Panc1 (cell line): ENCODE measurements around the gene MNX1.

Source experiments
- CTCF ChIP-seq: fragments of 450-650 bp; IDR thresholded peaks from 2 replicates; pipeline ENCODE4 v1.5.1; 2017; ENCODE audit warnings: mild to moderate bottlenecking
- POLR2AphosphoS5 ChIP-seq: IDR thresholded peaks from 2 replicates; pipeline ENCODE4 v1.6.1; 2012; ENCODE audit warnings: mild to moderate bottlenecking, low read depth, low read length, moderate library complexity
- REST ChIP-seq, 2 experiments: IDR thresholded peaks; 2 replicates each; pipeline ENCODE4 v1.6.1; 2011 to 2012; ENCODE audit warnings: low read depth in 2 of 2, control low read depth in 1 of 2, low read length in 1 of 2, mild to moderate bottlenecking in 1 of 2, moderate library complexity in 1 of 2; ENCODE audit not compliant: insufficient read depth in 1 of 2
- SIN3A ChIP-seq: IDR thresholded peaks from 2 replicates; pipeline ENCODE4 v1.6.1; 2012; ENCODE audit warnings: low read depth, mild to moderate bottlenecking, low read length, moderate library complexity, borderline replicate concordance; ENCODE audit not compliant: insufficient read depth

GRCh38 chr7:157056246-157056645 is 45.8 kb upstream of the MNX1 start:
- TF ChIP-seq CTCF, result no peak
- no peak for TF ChIP-seq SIN3A
- no peak for TF ChIP-seq POLR2AphosphoS5
- TF ChIP-seq REST (IDR thresholded peaks at IDR 0.05; ENCODE audit: insufficient read depth in 1 of 2, low read depth in 2 of 2, low read length in 1 of 2), result no peak
